ENCODE measurements around the gene SAMSN1.

The SAMSN1 gene

DNA sequence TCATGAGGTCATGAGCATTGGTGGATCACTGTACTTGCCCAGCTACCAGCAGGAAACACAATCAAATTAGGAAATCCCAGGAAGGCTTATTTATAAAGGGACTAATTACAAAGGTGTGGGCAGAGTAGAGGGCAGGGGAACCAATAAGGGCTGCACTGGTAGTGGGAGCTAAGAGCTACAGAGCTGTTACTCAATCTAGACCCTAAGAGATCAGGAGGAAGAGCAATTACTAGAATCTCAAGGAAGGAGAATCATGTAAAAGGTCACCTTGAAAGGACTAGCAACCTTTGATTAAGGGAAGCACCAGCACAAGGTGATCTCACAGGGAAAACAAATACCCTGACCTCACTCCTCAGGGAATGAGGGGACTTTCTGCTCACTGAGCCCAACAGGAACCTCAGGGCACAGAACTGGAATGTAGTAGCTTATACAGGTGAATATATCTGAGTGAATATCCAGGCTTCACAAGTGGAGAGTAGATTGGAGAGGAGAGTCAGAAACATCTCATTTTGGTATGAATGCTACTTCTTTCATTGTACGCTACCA lies 66.8 kb downstream of the SAMSN1 start:
- TF ChIP-seq, protein P1, sequence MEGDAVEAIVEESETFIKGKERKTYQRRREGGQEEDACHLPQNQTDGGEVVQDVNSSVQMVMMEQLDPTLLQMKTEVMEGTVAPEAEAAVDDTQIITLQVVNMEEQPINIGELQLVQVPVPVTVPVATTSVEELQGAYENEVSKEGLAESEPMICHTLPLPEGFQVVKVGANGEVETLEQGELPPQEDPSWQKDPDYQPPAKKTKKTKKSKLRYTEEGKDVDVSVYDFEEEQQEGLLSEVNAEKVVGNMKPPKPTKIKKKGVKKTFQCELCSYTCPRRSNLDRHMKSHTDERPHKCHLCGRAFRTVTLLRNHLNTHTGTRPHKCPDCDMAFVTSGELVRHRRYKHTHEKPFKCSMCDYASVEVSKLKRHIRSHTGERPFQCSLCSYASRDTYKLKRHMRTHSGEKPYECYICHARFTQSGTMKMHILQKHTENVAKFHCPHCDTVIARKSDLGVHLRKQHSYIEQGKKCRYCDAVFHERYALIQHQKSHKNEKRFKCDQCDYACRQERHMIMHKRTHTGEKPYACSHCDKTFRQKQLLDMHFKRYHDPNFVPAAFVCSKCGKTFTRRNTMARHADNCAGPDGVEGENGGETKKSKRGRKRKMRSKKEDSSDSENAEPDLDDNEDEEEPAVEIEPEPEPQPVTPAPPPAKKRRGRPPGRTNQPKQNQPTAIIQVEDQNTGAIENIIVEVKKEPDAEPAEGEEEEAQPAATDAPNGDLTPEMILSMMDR (IDR thresholded peaks at IDR 0.05; ENCODE audit: borderline replicate concordance, insufficient read depth, low read depth, low read length), result no peak
- no peak overlapping the region for H3K4me3 ChIP-seq (ENCODE audit: low read depth, low read length)

DNA sequence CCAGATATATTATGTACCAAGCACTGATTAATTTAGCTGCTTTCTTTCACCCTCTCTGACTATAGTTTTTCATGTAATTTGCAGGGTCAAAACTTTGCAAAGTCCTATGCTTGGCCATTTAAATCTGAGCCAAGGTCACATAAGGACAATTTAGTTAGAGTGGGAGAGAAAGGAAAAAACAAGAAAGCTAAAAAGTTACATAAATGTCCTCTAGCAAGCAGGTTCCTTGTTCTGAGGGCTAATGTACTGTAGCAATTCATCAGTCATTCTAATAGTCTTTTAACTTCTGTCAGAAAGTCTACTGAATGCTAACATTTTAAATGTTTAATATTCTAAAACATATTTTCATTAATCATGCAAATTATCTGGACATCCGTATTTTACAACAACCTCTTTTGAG lies 68.3 kb downstream of the SAMSN1 start:
- TF ChIP-seq, protein P1 (IDR thresholded peaks at IDR 0.05; ENCODE audit: borderline replicate concordance, insufficient read depth, low read depth, low read length), result no peak
- H3K4me3 ChIP-seq (ENCODE audit: low read depth, low read length), result no peak overlapping the region

DNA sequence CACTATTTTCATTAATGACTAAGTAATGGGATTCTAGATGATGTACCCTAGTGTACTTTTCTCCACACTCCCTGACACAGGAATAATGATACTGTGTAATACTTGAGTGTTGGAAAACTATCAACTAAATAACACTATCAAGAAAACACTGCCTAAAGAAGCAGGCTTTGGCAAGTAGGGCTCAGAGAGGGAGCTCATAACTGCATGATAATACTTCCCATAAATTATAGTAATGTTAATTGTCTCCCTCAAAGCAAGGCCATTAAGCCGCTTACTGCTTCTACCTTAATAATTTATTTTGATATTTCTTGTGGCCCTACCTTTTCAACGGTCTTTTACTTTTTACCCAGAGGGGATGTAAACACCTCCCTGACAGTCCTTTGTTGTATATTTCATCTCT lies 69.0 kb downstream of the SAMSN1 start:
- TF ChIP-seq, protein P1 (IDR thresholded peaks at IDR 0.05; ENCODE audit: borderline replicate concordance, insufficient read depth, low read depth, low read length), result no peak

DNA sequence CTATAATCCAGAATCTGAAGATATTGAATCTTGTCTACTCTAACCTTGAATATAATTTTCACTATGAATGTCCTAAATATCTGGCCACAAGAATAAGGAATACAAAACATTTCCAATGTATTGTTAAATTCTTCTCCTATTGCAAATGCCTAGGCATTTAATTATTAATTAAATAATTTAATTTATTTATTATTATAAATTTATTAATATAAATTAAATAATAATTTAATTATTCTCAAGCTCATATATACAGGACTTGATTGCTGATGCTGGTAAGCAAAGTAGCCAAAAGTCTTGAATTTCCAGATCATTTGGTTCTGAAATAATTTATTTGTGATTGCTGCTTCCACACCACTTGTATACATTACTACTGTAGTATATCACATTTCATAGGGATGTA lies 71.1 kb downstream of the SAMSN1 start:
- TF ChIP-seq, protein P1 (IDR thresholded peaks at IDR 0.05; ENCODE audit: borderline replicate concordance, insufficient read depth, low read depth, low read length), result no peak
- H3K4me3 ChIP-seq (ENCODE audit: low read depth, low read length), result no peak overlapping the region

More for the DNA sequence above, 69.0 kb downstream of the SAMSN1 start:
- H3K4me3 ChIP-seq (ENCODE audit: low read depth, low read length), result no peak overlapping the region

DNA sequence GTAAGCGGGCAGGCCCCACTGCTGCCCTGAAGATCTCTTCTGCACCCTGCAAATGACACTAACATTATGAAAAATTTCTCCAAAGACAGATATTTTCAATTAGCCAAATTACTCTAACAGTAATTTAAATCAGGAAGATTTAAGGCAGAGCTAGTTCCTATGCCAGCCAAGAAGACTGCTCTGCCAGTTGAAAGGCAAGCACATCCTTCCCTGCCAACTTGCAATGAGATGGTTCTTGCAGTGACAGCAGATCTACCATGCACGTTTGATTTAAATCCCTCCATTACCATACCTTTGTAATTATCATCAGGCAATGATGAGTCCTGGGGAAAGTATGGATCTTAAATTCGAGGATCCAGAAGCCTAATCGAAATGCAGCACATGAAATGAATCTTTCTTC lies 76.5 kb downstream of the SAMSN1 start:
- TF ChIP-seq, protein P1 (IDR thresholded peaks at IDR 0.05; ENCODE audit: borderline replicate concordance, insufficient read depth, low read depth, low read length), result no peak
- no peak overlapping the region for H3K4me3 ChIP-seq (ENCODE audit: low read depth, low read length)

DNA sequence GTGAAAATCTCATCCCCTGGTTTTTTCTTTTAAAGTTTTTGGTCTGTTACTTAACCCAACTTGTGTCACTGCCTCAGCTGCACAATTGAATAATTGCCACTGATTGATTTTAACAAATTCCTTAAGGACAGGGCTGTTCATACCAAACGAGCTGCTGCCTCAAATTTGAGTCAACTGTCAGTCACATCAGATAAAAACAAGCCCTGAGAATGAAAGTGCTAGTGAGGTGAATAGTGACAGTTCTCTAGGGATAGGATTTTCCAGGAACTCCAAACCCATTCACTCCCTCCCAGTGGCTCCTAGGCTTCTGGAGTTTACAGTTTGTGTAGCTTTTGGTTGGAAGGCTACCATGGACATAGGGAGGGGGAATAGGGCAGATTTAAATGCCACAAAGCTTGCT lies 79.4 kb downstream of the SAMSN1 start:
- no peak overlapping the region for H3K4me3 ChIP-seq (ENCODE audit: low read depth, low read length)
- TF ChIP-seq, protein P1 (IDR thresholded peaks at IDR 0.05; ENCODE audit: borderline replicate concordance, insufficient read depth, low read depth, low read length), result no peak

DNA sequence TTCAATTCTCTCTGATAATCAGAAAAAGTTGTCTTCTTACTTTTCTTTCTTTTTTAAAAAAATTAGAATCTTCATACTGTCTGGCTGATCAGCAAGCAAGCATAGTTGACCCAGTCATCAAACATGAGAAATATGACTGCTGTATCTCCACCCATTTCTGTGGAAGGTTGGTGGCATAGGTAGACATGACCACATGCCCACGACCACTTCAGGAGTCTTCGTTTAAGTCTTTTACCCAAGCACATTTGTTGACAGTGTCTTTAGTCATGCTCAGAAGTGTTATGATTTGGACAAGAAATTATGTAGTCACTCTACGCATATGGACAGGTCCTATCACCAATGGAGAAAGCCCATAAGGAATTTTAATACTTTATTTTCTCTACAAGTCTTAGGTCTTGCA lies 88.4 kb downstream of the SAMSN1 start:
- TF ChIP-seq, protein P1 (IDR thresholded peaks at IDR 0.05; ENCODE audit: borderline replicate concordance, insufficient read depth, low read depth, low read length), result no peak
- no peak overlapping the region for H3K4me3 ChIP-seq (ENCODE audit: low read depth, low read length)

Data from GM12875 (cell line).